ENCODE results near the gene RIN2.

DNA sequence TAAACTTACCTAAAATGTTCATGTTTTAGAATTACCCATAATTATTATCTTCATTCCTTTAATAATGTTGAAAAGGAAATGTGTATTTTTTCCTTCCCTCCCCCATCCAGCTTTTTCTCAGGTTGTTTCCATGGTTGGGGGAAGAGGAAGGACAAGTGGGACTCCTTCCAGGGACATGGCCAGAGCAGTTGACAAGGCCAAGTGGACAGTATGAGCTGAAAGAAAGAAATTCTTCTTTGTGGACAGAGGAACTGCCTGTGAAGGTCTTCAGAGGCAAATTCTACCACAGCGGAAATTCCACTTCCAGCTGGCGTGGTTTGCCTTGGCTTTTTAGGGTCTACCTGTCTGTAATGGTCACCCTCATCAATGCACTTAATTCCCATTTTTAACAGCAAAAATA lies 33.8 kb downstream of the RIN2 start:
- TF ChIP-seq CTCF (conservative IDR thresholded peaks at IDR 0.05; ENCODE audit: low read depth, low read length), result no peak
- no peak for TF ChIP-seq CEBPB (IDR thresholded peaks at IDR 0.05; ENCODE audit: low read depth, low read length)
- TF ChIP-seq, protein P1, sequence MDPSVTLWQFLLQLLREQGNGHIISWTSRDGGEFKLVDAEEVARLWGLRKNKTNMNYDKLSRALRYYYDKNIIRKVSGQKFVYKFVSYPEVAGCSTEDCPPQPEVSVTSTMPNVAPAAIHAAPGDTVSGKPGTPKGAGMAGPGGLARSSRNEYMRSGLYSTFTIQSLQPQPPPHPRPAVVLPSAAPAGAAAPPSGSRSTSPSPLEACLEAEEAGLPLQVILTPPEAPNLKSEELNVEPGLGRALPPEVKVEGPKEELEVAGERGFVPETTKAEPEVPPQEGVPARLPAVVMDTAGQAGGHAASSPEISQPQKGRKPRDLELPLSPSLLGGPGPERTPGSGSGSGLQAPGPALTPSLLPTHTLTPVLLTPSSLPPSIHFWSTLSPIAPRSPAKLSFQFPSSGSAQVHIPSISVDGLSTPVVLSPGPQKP (IDR thresholded peaks at IDR 0.05; ENCODE audit: borderline replicate concordance, low read depth, low read length), result no peak
- TF ChIP-seq SMC3 (IDR thresholded peaks at IDR 0.05; ENCODE audit: low read depth, low read length), result no peak
- no peak for TF ChIP-seq POLR2A (IDR thresholded peaks at IDR 0.05; ENCODE audit: low read depth, low read length)
- no peak for TF ChIP-seq MAZ (IDR thresholded peaks at IDR 0.05; ENCODE audit: borderline replicate concordance, low read depth, low read length)
- TF ChIP-seq CHD1 (IDR thresholded peaks at IDR 0.05; ENCODE audit: low read depth, low read length), result no peak
- no peak for TF ChIP-seq RFX5 (IDR thresholded peaks at IDR 0.05; ENCODE audit: low read depth, low read length)
- no peak for TF ChIP-seq RCOR1 (IDR thresholded peaks at IDR 0.05; ENCODE audit: insufficient replicate concordance, low read length)
- TF ChIP-seq USF2 (IDR thresholded peaks at IDR 0.05; ENCODE audit: low read depth, low read length), result no peak
- TF ChIP-seq BHLHE40 (IDR thresholded peaks at IDR 0.05; ENCODE audit: low read depth, low read length), result no peak
- TF ChIP-seq NFE2L2 (IDR thresholded peaks at IDR 0.05; ENCODE audit: low read depth, low read length), result no peak

All from IMR-90 (cell line).